ENCODE results near the gene SLC7A14. TPM values are rescaled to one million over a fixed set of nuclear protein-coding genes. Genes with fewer than 3 reads are reported as not detected.

Gene SLC7A14
- total RNA-seq, 1 donor from 2014 or later, result 0.23 TPM

DNA sequence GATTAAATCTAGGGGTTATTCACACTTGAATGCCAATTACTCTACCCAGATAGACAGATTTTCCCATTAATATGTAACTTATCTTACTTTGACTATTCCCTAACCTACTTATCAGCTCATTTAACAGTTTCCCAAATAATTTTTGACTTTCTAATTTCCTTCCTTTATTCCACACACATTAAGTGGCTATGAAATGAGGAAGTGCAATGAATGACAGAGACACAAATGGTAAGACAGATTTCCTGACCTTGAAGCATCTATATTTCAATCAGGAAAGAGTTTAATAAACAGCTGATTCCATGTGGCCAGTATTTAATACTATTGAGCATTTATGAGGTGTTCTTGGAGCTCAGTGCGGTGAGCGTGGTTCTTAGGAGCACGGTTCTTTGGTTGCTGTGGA, 78.8 kb downstream of the SLC7A14 start:
- no peaks in the 10 kb centered on the region for H3K9me3 ChIP-seq (ENCODE audit: insufficient read depth, low read depth, low read length)
- H3K4me3 Mint-ChIP-seq (ENCODE audit: unreplicated experiment), result no peak overlapping the region
- no peaks in the 10 kb centered on the region for H4K20me1 ChIP-seq (ENCODE audit: insufficient read depth, low read length)
- peaks cover 4% of the 10 kb centered on the region for H3K9me3 Mint-ChIP-seq (ENCODE audit: unreplicated experiment)
- H3K9ac ChIP-seq (ENCODE audit: low read length), result no peak overlapping the region
- H3K4me3 ChIP-seq (ENCODE audit: insufficient read depth, low read depth, low read length), result no peak overlapping the region
- H3K4me1 ChIP-seq (ENCODE audit: insufficient read depth, low read length), result no peaks in the 10 kb centered on the region
- no peak overlapping the region for H2AFZ ChIP-seq (ENCODE audit: low read depth, low read length)
- H3K79me2 ChIP-seq (ENCODE audit: insufficient read depth, low read length), result no peaks in the 10 kb centered on the region
- H3K36me3 ChIP-seq (ENCODE audit: insufficient read depth, low read length), result no peaks in the 10 kb centered on the region
- no peak for DNase-seq (ENCODE audit: low read depth)
- peaks cover 7% of the 10 kb centered on the region for H3K27me3 Mint-ChIP-seq (ENCODE audit: low read depth, unreplicated experiment)
- TF ChIP-seq EZH2 (IDR thresholded peaks at IDR 0.05; ENCODE audit: insufficient read depth, low read length), result no peak
- TF ChIP-seq, protein P1, sequence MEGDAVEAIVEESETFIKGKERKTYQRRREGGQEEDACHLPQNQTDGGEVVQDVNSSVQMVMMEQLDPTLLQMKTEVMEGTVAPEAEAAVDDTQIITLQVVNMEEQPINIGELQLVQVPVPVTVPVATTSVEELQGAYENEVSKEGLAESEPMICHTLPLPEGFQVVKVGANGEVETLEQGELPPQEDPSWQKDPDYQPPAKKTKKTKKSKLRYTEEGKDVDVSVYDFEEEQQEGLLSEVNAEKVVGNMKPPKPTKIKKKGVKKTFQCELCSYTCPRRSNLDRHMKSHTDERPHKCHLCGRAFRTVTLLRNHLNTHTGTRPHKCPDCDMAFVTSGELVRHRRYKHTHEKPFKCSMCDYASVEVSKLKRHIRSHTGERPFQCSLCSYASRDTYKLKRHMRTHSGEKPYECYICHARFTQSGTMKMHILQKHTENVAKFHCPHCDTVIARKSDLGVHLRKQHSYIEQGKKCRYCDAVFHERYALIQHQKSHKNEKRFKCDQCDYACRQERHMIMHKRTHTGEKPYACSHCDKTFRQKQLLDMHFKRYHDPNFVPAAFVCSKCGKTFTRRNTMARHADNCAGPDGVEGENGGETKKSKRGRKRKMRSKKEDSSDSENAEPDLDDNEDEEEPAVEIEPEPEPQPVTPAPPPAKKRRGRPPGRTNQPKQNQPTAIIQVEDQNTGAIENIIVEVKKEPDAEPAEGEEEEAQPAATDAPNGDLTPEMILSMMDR (IDR thresholded peaks at IDR 0.05; ENCODE audit: insufficient read depth, low read depth, low read length), result no peak
- peak overlapping the region; percentile 63 for H3K27ac Mint-ChIP-seq (ENCODE audit: unreplicated experiment)
- no peak for FAIRE-seq
- H3K27me3 ChIP-seq (ENCODE audit: insufficient read depth, low read length), result no peaks in the 10 kb centered on the region
- H3K4me1 Mint-ChIP-seq (ENCODE audit: low read depth, unreplicated experiment), result peaks cover 11% of the 10 kb centered on the region
- no peak overlapping the region for H3K27ac ChIP-seq (ENCODE audit: low read depth, low read length)
- no peak overlapping the region for H3K4me2 ChIP-seq (ENCODE audit: low read length)
- H3K36me3 Mint-ChIP-seq (ENCODE audit: low read depth, unreplicated experiment), result peaks cover 2% of the 10 kb centered on the region

DNA sequence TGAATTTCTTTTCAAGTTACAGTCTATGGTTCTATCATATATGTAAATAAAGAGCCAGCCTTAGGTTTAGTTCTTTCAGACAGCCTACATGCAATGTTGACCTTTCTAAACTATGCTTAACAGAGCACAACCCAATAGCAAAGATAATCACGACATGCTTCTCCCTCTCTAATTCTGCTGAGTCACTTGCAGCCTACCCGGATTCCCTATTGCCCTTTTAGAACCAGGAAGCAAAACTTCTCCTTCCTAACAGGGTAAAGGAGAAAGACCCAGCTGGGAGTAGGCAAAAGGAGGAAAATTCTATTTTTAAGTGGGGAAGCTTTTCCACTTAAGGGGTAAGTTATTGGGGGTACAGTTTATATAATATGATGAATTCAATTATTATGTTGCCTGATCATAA, 79.3 kb downstream of the SLC7A14 start:
- Mint-ChIP-seq H3K4me1 (ENCODE audit: low read depth, unreplicated experiment) (peaks cover 11% of the 10 kb centered on the region), H3K36me3 (ENCODE audit: low read depth, unreplicated experiment) (peaks cover 2% of the 10 kb centered on the region), H3K4me3 (ENCODE audit: unreplicated experiment) (no peak overlapping the region), H3K27ac (ENCODE audit: unreplicated experiment) (peak overlapping the region; percentile 63), H3K9me3 (ENCODE audit: unreplicated experiment) (peaks cover 4% of the 10 kb centered on the region), H3K27me3 (ENCODE audit: low read depth, unreplicated experiment) (peaks cover 4% of the 10 kb centered on the region)
- Histone ChIP-seq H3K36me3 (ENCODE audit: insufficient read depth, low read length) (no peaks in the 10 kb centered on the region), H4K20me1 (ENCODE audit: insufficient read depth, low read length) (no peaks in the 10 kb centered on the region), H3K4me3 (ENCODE audit: insufficient read depth, low read depth, low read length) (no peak overlapping the region), H3K27ac (ENCODE audit: low read depth, low read length) (no peak overlapping the region), H3K9me3 (ENCODE audit: insufficient read depth, low read depth, low read length) (no peaks in the 10 kb centered on the region), H3K27me3 (ENCODE audit: insufficient read depth, low read length) (no peaks in the 10 kb centered on the region), H3K9ac (ENCODE audit: low read length) (no peak overlapping the region), H3K4me2 (ENCODE audit: low read length) (no peak overlapping the region), H2AFZ (ENCODE audit: low read depth, low read length) (peak overlapping the region; percentile 12), H3K79me2 (ENCODE audit: insufficient read depth, low read length) (no peaks in the 10 kb centered on the region), H3K4me1 (ENCODE audit: insufficient read depth, low read length) (no peaks in the 10 kb centered on the region)
- FAIRE-seq, result no peak
- no peak for DNase-seq (ENCODE audit: low read depth)
- no peak for TF ChIP-seq EZH2 (IDR thresholded peaks at IDR 0.05; ENCODE audit: insufficient read depth, low read length)
- TF ChIP-seq, protein P1 (IDR thresholded peaks at IDR 0.05; ENCODE audit: insufficient read depth, low read depth, low read length), result no peak

DNA sequence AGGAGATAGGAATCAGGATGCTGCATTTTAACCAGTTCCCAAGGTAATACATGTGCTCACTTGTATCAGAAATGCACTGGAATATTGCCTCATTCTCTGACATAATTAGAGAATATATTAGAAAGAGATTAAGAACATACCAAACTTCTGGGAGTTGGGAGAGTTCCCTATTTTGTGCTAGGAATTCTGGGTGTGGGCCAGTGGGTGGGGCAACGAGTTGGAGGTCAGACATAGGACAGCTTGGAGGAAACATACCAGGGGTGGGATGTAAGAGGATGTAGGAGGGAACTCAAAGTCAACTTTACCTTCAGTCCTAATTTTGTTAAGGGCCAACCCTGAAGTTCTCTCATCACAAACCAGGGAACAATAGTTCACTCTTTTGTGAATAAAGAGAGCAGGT, 83.6 kb downstream of the SLC7A14 start:
- Mint-ChIP-seq H3K4me1 (ENCODE audit: low read depth, unreplicated experiment) (peaks cover 11% of the 10 kb centered on the region), H3K4me3 (ENCODE audit: unreplicated experiment) (no peak overlapping the region), H3K27ac (ENCODE audit: unreplicated experiment) (no peak overlapping the region), H3K36me3 (ENCODE audit: low read depth, unreplicated experiment) (no peaks in the 10 kb centered on the region), H3K9me3 (ENCODE audit: unreplicated experiment) (no peaks in the 10 kb centered on the region), H3K27me3 (ENCODE audit: low read depth, unreplicated experiment) (peaks cover 3% of the 10 kb centered on the region)
- Histone ChIP-seq H4K20me1 (ENCODE audit: insufficient read depth, low read length) (no peaks in the 10 kb centered on the region), H3K4me1 (ENCODE audit: insufficient read depth, low read length) (no peaks in the 10 kb centered on the region), H3K4me2 (ENCODE audit: low read length) (no peak overlapping the region), H3K79me2 (ENCODE audit: insufficient read depth, low read length) (no peaks in the 10 kb centered on the region), H3K9me3 (ENCODE audit: insufficient read depth, low read depth, low read length) (no peaks in the 10 kb centered on the region), H2AFZ (ENCODE audit: low read depth, low read length) (no peak overlapping the region), H3K36me3 (ENCODE audit: insufficient read depth, low read length) (no peaks in the 10 kb centered on the region), H3K27ac (ENCODE audit: low read depth, low read length) (no peak overlapping the region), H3K4me3 (ENCODE audit: insufficient read depth, low read depth, low read length) (no peak overlapping the region), H3K9ac (ENCODE audit: low read length) (no peak overlapping the region), H3K27me3 (ENCODE audit: insufficient read depth, low read length) (no peaks in the 10 kb centered on the region)
- TF ChIP-seq, protein P1 (IDR thresholded peaks at IDR 0.05; ENCODE audit: insufficient read depth, low read depth, low read length), result no peak
- no peak for TF ChIP-seq EZH2 (IDR thresholded peaks at IDR 0.05; ENCODE audit: insufficient read depth, low read length)
- FAIRE-seq, result no peak
- peak; percentile 48 for DNase-seq (ENCODE audit: low read depth)
